MM.1S (cell line): ENCODE data around the gene ADAMTS6.

Experiments used
- CTCF ChIP-seq: fragments of 300-600 bp; sonication (generic); IDR thresholded peaks from 2 replicates; pipeline ENCODE4 v1.5.1; 2016; ENCODE audit warnings: antibody characterized with exemption, low read length, mixed read lengths
- EZH2 ChIP-seq: fragments of 300-600 bp; sonication (generic); optimal IDR thresholded peaks from 2 replicates; pipeline ENCODE3; 2017; ENCODE audit warnings: low read depth, mild to moderate bottlenecking, antibody characterized with exemption, low read length, mixed read lengths
- EZH2phosphoT487 ChIP-seq: fragments of 300-600 bp; sonication (generic); IDR thresholded peaks from 2 replicates; pipeline ENCODE4 v1.6.1; 2018; ENCODE audit warnings: antibody characterized with exemption, low read length

GRCh38 chr5:65413822-65414221 lies 67.9 kb downstream of the ADAMTS6 start:
- no peak for TF ChIP-seq CTCF
- no peak for TF ChIP-seq EZH2phosphoT487
- no peak for TF ChIP-seq EZH2
